Measurements from ENCODE around the gene SGSM2.

The SGSM2 gene

DNA sequence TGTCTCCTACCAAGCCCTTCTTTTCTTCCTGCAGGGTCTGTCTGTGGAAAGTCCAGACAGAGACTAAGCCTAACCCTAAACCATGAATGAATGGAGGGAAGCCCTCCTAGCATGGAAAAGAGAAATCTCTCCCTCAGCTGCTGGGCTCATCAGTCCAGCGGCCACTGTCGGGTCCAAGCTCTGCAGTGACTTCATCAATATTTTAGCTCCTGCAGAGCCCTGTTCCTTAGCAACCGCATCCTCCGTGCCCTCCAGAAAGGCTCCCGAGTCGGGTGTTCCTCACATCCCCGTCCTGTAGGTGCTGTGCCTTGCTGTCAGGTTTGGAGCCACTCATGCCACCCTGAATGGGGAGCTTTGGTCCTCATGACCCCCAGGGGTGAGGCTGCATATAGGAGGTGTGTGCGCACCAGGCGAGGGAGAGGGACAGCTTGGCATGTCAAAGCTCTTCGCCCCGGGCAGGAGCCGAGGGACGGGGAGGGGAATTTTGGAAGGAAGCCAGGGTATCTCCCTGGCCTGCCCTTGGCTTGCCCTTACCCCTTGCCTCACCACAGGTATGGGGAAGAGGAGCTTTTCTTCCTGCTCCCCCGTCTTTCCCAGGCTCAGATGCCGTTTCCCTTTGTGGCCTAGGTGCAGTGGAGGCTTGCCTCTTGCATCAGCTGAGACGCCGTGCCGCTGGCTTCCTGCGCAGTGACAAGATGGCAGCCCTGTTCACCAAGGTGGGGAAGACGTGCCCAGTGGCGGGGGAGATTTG, 23.9 kb downstream of the SGSM2 start:
- no peak overlapping the region for H3K4me3 ChIP-seq (ENCODE audit: low read length)
- H3K27ac ChIP-seq (ENCODE audit: low read depth, low read length) = no peak overlapping the region
- H3K4me1 ChIP-seq (ENCODE audit: insufficient read depth, low read length) = no peaks in the 10 kb centered on the region; the same call in 1 of the 2 replicates
- no peaks in the 10 kb centered on the region for H3K27me3 ChIP-seq (ENCODE audit: insufficient read depth, low read length)
- no peak overlapping the region for H3K9ac ChIP-seq (ENCODE audit: low read depth, low read length)
- no peaks in the 10 kb centered on the region for H3K9me3 ChIP-seq (ENCODE audit: insufficient read depth, low read depth, low read length)
- 90% methylated on average over 21 of the region's 21 CpGs for WGBS
- peaks cover 3% of the 10 kb centered on the region; the same call in 1 of the 2 replicates for H3K36me3 ChIP-seq (ENCODE audit: insufficient read depth, low read length)

DNA sequence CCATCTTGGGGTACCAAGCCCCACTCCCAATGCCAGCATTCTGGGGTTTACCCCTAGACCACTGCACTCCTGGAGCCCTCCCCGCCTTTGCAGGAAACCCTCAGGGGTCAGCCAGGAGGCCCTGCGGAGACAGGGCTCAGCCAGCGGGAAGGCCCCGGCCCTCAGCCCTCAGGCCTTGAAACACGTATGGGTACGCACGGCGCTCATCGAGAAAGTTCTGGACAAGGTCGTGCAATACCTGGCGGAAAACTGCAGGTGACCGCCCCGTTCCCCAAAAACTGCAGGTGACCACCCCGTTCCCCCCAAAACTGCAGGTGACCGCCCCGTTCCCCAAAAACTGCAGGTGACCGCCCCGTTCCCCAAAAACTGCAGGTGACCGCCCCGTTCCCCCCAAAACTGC, 24.7 kb downstream of the SGSM2 start:
- Histone ChIP-seq H3K9ac (ENCODE audit: low read depth, low read length) (no peak overlapping the region), H3K4me3 (ENCODE audit: low read length) (no peak overlapping the region), H3K9me3 (ENCODE audit: insufficient read depth, low read depth, low read length) (no peaks in the 10 kb centered on the region), H3K4me1 (ENCODE audit: insufficient read depth, low read length) (no peaks in the 10 kb centered on the region; the same call in 1 of the 2 replicates), H3K27ac (ENCODE audit: low read depth, low read length) (no peak overlapping the region), H3K36me3 (ENCODE audit: insufficient read depth, low read length) (peaks cover 3% of the 10 kb centered on the region; the same call in 1 of the 2 replicates), H3K27me3 (ENCODE audit: insufficient read depth, low read length) (no peaks in the 10 kb centered on the region)
- WGBS = 96% methylated on average over 20 of the region's 20 CpGs

DNA sequence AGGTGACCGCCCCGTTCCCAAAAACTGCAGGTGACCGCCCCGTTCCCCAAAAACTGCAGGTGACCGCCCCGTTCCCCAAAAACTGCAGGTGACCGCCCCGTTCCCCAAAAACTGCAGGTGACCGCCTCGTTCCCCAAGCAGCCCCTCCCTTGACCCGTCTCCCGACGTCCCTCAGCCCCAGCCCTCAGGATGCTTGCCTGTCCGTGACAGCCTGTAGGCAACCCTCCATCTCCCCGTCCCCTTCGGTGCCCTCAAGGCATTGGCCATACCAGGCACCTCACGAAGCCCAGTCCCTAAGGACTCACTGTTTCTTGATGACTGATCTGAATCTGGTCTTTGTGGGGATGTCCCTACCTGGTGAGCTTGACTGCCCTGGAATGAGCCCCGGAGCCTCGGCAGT, 25.1 kb downstream of the SGSM2 start:
- Histone ChIP-seq H3K4me1 (ENCODE audit: insufficient read depth, low read length) (no peaks in the 10 kb centered on the region; the same call in 1 of the 2 replicates), H3K4me3 (ENCODE audit: low read length) (no peak overlapping the region), H3K27ac (ENCODE audit: low read depth, low read length) (no peak overlapping the region), H3K27me3 (ENCODE audit: insufficient read depth, low read length) (no peaks in the 10 kb centered on the region), H3K36me3 (ENCODE audit: insufficient read depth, low read length) (peaks cover 3% of the 10 kb centered on the region; the same call in 1 of the 2 replicates), H3K9ac (ENCODE audit: low read depth, low read length) (no peak overlapping the region; the same call in 1 of the 2 replicates), H3K9me3 (ENCODE audit: insufficient read depth, low read depth, low read length) (no peaks in the 10 kb centered on the region)
- 94% methylated on average over 19 of the region's 19 CpGs for WGBS

DNA sequence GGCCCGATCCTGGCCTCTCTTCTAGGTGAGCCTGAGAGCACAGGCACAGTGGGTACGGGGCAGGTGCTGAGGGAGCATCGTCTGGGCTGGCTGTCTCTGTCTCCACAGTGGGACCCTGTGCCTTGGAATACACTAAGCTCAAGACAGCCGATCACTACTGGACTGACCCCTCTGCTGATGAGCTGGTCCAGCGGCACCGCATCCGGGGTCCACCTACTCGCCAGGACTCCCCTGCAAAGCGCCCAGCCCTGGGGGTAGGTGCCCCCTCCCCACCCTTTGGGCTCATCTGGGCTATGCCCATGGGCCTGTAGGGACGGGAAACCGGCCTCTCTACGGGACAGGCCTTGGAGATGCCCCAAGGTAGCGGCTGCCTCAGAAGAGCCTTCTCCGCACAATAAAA, 25.6 kb downstream of the SGSM2 start:
- no peak overlapping the region for H3K4me3 ChIP-seq (ENCODE audit: low read length)
- H3K36me3 ChIP-seq (ENCODE audit: insufficient read depth, low read length) = peaks cover 3% of the 10 kb centered on the region; the same call in 1 of the 2 replicates
- 94% methylated on average over 14 of the region's 14 CpGs for WGBS

DNA sequence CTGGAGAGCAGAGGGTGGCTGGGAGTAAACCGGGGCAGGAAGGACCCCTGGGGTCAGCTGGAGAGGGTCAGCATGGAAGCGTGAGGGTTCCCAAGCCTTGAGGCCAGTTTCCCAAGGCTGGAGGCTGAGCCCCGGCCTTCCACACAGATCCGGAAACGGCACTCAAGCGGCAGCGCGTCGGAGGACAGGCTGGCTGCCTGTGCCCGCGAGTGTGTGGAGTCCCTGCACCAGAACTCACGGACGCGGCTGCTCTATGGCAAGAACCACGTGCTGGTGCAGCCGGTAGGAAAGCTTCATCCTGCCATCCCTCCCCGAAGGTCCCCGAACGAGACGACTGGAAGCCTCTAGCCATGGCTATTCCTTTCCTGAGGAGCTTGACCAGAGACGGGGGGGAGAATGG, 26.0 kb downstream of the SGSM2 start:
- Histone ChIP-seq H3K27me3 (ENCODE audit: insufficient read depth, low read length) (no peaks in the 10 kb centered on the region), H3K9ac (ENCODE audit: low read depth, low read length) (no peak overlapping the region), H3K27ac (ENCODE audit: low read depth, low read length) (no peak overlapping the region), H3K9me3 (ENCODE audit: insufficient read depth, low read depth, low read length) (no peaks in the 10 kb centered on the region), H3K4me3 (ENCODE audit: low read length) (no peak overlapping the region), H3K36me3 (ENCODE audit: insufficient read depth, low read length) (peaks cover 3% of the 10 kb centered on the region; the same call in 1 of the 2 replicates), H3K4me1 (ENCODE audit: insufficient read depth, low read length) (no peaks in the 10 kb centered on the region; the same call in 1 of the 2 replicates)
- 94% methylated on average over 21 of the region's 21 CpGs for WGBS

More for the DNA sequence above, 25.6 kb downstream of the SGSM2 start:
- H3K27me3 ChIP-seq (ENCODE audit: insufficient read depth, low read length) = no peaks in the 10 kb centered on the region
- no peaks in the 10 kb centered on the region; the same call in 1 of the 2 replicates for H3K4me1 ChIP-seq (ENCODE audit: insufficient read depth, low read length)
- no peak overlapping the region for H3K27ac ChIP-seq (ENCODE audit: low read depth, low read length)
- H3K9me3 ChIP-seq (ENCODE audit: insufficient read depth, low read depth, low read length) = no peaks in the 10 kb centered on the region
- H3K9ac ChIP-seq (ENCODE audit: low read depth, low read length) = no peak overlapping the region; the same call in 1 of the 2 replicates

DNA sequence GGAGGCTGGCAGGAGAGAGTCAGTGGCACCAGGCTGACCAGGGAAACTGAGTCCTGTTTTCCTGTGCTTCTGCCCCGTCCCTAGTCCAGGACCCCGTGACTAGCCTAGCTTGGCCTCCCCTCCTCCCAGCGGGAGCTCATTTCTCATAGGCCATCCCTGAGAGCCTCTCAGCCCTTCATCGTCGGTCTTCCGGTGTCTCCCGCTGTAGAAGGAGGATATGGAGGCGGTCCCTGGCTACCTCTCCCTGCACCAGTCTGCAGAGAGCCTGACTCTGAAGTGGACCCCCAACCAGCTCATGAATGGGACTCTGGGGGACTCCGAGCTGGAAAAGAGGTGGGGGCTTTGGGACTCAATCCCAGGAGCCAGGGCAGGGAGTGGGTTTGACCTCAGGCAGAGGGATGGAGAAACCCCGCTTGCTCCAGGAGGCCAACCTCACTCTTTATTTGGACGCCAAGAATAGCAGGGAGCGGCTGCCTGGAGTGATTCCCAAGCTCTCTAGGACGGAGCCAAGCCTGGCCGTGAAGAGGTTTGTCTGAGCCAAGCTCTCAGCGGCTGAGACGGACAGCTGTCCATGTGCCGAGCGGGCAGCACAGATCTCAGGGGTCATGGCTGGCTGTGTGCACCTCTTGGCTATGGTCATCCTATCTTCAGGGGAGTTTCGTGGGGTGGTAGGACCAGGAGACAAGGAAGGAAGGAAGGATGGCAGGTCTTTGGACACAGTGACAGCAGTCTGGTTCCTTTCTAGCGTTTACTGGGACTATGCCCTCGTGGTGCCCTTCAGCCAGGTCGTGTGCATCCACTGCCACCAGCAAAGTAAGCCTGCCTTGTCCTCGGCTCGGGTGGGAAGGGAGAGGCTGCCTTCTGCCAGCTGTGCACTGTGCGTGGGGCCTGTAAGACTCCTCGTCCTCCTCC, 26.8 kb downstream of the SGSM2 start:
- 93% methylated on average over 26 of the region's 26 CpGs for WGBS
- H3K27me3 ChIP-seq (ENCODE audit: insufficient read depth, low read length) = no peaks in the 10 kb centered on the region
- peaks cover 3% of the 10 kb centered on the region; the same call in 1 of the 2 replicates for H3K36me3 ChIP-seq (ENCODE audit: insufficient read depth, low read length)

DNA sequence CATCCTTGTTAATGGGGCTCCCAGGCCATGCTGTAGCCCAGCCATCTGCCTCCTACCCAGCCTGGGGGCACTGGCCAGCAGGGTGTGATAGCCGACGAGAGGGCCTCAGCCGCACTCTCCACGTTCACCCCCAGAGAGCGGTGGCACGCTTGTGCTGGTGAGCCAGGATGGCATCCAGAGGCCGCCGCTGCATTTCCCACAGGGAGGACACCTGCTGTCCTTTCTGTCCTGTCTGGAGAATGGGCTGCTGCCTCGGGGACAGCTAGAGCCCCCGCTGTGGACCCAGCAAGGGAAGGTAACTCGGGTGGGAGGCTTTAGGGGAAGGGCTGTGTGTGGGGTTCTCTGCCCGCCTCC, 27.4 kb downstream of the SGSM2 start:
- no peaks in the 10 kb centered on the region; the same call in 1 of the 2 replicates for H3K4me1 ChIP-seq (ENCODE audit: insufficient read depth, low read length)
- WGBS = 88% methylated on average over 12 of the region's 12 CpGs
- H3K27me3 ChIP-seq (ENCODE audit: insufficient read depth, low read length) = no peaks in the 10 kb centered on the region
- H3K9ac ChIP-seq (ENCODE audit: low read depth, low read length) = no peak overlapping the region
- H3K9me3 ChIP-seq (ENCODE audit: insufficient read depth, low read depth, low read length) = no peaks in the 10 kb centered on the region
- peaks cover 3% of the 10 kb centered on the region; the same call in 1 of the 2 replicates for H3K36me3 ChIP-seq (ENCODE audit: insufficient read depth, low read length)
- no peak overlapping the region for H3K27ac ChIP-seq (ENCODE audit: low read depth, low read length)
- no peak overlapping the region for H3K4me3 ChIP-seq (ENCODE audit: low read length)

More for the DNA sequence above, 26.8 kb downstream of the SGSM2 start:
- Histone ChIP-seq H3K9ac (ENCODE audit: low read depth, low read length) (no peak overlapping the region), H3K27ac (ENCODE audit: low read depth, low read length) (no peak overlapping the region), H3K9me3 (ENCODE audit: insufficient read depth, low read depth, low read length) (no peaks in the 10 kb centered on the region), H3K4me1 (ENCODE audit: insufficient read depth, low read length) (no peaks in the 10 kb centered on the region; the same call in 1 of the 2 replicates), H3K4me3 (ENCODE audit: low read length) (no peak overlapping the region)

DNA sequence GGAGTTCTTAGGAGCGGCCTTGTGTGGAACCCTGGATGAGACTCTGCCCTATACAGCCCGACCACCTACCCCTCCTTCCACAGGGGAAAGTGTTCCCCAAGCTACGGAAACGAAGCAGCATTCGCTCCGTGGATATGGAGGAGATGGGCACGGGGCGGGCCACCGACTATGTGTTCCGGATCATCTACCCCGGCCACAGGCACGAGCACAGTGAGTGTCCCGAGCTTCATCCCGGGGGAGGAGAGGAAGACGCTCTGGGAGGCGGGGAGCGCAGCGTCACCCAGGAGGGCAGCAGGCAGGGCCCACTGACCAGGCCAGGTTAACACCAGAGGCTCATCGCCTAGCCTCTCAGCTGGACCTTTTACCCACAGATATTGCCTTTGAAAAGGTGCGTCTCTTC, 27.8 kb downstream of the SGSM2 start:
- no peaks in the 10 kb centered on the region for H3K9me3 ChIP-seq (ENCODE audit: insufficient read depth, low read depth, low read length)
- H3K9ac ChIP-seq (ENCODE audit: low read depth, low read length) = no peak overlapping the region
- whole genome bisulfite sequencing = 93% methylated on average over 20 of the region's 20 CpGs
- no peak overlapping the region for H3K4me3 ChIP-seq (ENCODE audit: low read length)
- no peaks in the 10 kb centered on the region for H3K27me3 ChIP-seq (ENCODE audit: insufficient read depth, low read length)
- H3K36me3 ChIP-seq (ENCODE audit: insufficient read depth, low read length) = peaks cover 3% of the 10 kb centered on the region; the same call in 1 of the 2 replicates
- H3K4me1 ChIP-seq (ENCODE audit: insufficient read depth, low read length) = no peaks in the 10 kb centered on the region; the same call in 1 of the 2 replicates
- H3K27ac ChIP-seq (ENCODE audit: low read depth, low read length) = no peak overlapping the region

DNA sequence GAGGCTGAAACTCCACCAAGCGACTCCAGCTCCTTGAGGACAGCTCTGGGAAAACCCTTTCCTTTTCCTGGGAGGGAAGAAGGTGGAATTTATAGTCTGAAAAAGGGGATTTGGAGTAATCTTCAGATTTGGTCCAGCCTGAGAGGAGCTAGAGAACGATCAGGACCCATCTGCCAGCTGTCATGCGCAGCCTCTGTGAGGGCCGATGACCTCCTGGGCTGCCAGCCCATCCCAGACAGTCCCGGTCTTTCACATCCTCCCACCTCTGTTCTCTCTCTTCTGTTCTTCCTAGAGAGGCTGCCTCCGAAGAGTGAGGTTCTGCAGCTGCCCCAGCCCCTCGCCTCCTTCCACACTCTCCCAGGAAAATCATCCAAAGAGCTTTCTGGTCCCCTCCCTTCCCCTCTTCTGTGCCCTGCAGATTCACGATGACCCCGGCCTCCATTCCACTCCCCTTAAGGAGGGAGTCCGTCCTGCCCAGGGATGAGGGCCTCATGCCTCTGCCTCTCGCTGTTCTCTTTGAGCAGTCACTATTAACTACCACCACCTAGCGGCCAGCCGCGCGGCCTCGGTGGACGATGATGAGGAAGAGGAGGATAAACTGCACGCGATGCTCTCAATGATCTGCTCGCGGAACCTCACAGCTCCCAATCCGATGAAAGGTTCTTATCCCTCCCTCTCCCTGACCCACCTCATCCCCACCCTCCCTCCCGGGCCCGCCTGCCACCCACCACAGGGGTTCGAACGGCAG, 29.6 kb downstream of the SGSM2 start:
- WGBS = 89% methylated on average over 19 of the region's 26 CpGs
- Histone ChIP-seq H3K36me3 (ENCODE audit: insufficient read depth, low read length) (peaks cover 3% of the 10 kb centered on the region; the same call in 1 of the 2 replicates), H3K4me3 (ENCODE audit: low read length) (no peak overlapping the region), H3K9me3 (ENCODE audit: insufficient read depth, low read depth, low read length) (no peaks in the 10 kb centered on the region), H3K9ac (ENCODE audit: low read depth, low read length) (no peak overlapping the region), H3K27ac (ENCODE audit: low read depth, low read length) (no peak overlapping the region), H3K4me1 (ENCODE audit: insufficient read depth, low read length) (no peaks in the 10 kb centered on the region; the same call in 1 of the 2 replicates), H3K27me3 (ENCODE audit: insufficient read depth, low read length) (no peaks in the 10 kb centered on the region)

DNA sequence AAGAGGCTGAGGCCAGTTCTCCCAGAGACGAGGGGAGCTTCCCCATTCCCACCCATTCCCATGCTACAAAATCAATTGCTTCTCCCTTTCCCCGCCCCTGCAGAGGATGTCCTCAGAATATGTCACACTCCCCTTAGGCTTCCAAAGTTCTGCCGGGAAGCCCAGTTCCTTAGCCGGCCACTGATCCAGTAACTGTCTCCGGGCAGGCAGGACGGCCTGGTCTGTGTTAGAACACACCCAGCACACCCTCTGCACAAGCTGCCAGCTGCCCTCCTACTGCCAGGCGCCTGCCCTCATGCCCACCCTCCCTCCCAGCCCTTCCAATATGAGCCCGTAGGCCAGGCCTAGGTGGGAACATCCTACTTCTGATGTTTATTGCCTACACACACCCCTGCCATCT, 31.1 kb downstream of the SGSM2 start:
- whole genome bisulfite sequencing = 93% methylated on average over 8 of the region's 8 CpGs

More for the DNA sequence above, 31.1 kb downstream of the SGSM2 start:
- Histone ChIP-seq H3K4me3 (ENCODE audit: low read length) (no peak overlapping the region), H3K27ac (ENCODE audit: low read depth, low read length) (no peak overlapping the region), H3K9me3 (ENCODE audit: insufficient read depth, low read depth, low read length) (no peaks in the 10 kb centered on the region), H3K36me3 (ENCODE audit: insufficient read depth, low read length) (peaks cover 9% of the 10 kb centered on the region; the same call in 1 of the 2 replicates), H3K4me1 (ENCODE audit: insufficient read depth, low read length) (no peaks in the 10 kb centered on the region; the same call in 1 of the 2 replicates), H3K27me3 (ENCODE audit: insufficient read depth, low read length) (no peaks in the 10 kb centered on the region), H3K9ac (ENCODE audit: low read depth, low read length) (no peak overlapping the region)
